ENCODE results near the gene TSPOAP1. TPM values are rescaled to one million over a fixed set of nuclear protein-coding genes. Genes with fewer than 3 reads are reported as not detected.

The TSPOAP1 gene
- total RNA-seq, 1 donor from 2014 or later = 1.3 TPM

DNA sequence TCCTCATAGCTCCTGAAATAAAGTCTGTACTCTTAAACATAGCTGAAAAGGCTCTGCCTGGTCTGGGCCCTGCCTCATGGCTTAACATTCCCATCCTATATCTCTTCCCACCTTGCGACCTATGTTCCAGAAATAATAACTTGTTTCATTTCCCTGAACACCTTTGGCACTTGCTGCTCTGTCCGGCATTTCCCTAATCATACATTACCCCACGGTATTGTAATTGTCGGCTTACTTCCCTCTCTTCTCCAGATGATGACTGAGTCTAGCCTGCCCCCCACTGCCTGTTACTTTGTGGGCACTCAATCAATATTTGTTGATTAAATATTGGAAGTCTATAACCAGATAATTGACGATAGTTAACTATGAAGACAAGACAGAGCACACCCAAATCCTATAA lies 46.7 kb upstream of the TSPOAP1 start:
- Mint-ChIP-seq H3K9me3 (ENCODE audit: unreplicated experiment) (no peaks in the 10 kb centered on the region), H3K4me3 (ENCODE audit: unreplicated experiment) (no peak overlapping the region), H3K36me3 (ENCODE audit: low read depth, unreplicated experiment) (no peaks in the 10 kb centered on the region), H3K27ac (ENCODE audit: unreplicated experiment) (no peak overlapping the region), H3K27me3 (ENCODE audit: unreplicated experiment) (peaks cover 5% of the 10 kb centered on the region), H3K4me1 (ENCODE audit: unreplicated experiment) (peaks cover 45% of the 10 kb centered on the region)
- no peak for DNase-seq (ENCODE audit: low spot score)
- TF ChIP-seq, protein P1, sequence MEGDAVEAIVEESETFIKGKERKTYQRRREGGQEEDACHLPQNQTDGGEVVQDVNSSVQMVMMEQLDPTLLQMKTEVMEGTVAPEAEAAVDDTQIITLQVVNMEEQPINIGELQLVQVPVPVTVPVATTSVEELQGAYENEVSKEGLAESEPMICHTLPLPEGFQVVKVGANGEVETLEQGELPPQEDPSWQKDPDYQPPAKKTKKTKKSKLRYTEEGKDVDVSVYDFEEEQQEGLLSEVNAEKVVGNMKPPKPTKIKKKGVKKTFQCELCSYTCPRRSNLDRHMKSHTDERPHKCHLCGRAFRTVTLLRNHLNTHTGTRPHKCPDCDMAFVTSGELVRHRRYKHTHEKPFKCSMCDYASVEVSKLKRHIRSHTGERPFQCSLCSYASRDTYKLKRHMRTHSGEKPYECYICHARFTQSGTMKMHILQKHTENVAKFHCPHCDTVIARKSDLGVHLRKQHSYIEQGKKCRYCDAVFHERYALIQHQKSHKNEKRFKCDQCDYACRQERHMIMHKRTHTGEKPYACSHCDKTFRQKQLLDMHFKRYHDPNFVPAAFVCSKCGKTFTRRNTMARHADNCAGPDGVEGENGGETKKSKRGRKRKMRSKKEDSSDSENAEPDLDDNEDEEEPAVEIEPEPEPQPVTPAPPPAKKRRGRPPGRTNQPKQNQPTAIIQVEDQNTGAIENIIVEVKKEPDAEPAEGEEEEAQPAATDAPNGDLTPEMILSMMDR (IDR thresholded peaks at IDR 0.05; ENCODE audit: unreplicated experiment) = no peak

DNA sequence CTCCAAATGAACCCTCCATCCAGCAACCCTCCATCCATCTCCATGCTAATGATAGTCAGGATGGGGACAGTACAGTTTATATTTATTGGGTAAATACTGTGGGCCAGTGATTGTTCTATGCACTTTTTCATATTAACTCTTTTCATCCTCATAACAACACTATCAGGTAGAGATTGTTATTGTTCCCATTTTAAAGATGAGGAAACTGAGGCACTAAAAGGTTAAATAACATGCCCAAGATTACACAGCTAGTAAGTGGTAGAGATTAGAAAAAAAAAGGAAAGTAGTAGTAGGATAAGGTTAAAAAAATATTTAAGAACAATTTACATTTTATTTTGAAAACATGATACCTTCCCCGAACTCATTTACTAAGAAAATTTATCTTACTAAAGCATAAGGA lies 45.3 kb upstream of the TSPOAP1 start:
- Mint-ChIP-seq H3K4me1 (ENCODE audit: unreplicated experiment) (peaks cover 34% of the 10 kb centered on the region), H3K9me3 (ENCODE audit: unreplicated experiment) (no peaks in the 10 kb centered on the region), H3K36me3 (ENCODE audit: low read depth, unreplicated experiment) (no peaks in the 10 kb centered on the region), H3K27me3 (ENCODE audit: unreplicated experiment) (peaks cover 4% of the 10 kb centered on the region), H3K4me3 (ENCODE audit: unreplicated experiment) (no peak overlapping the region), H3K27ac (ENCODE audit: unreplicated experiment) (no peak overlapping the region)
- DNase-seq (ENCODE audit: low spot score) = no peak
- TF ChIP-seq, protein P1 (IDR thresholded peaks at IDR 0.05; ENCODE audit: unreplicated experiment) = no peak

DNA sequence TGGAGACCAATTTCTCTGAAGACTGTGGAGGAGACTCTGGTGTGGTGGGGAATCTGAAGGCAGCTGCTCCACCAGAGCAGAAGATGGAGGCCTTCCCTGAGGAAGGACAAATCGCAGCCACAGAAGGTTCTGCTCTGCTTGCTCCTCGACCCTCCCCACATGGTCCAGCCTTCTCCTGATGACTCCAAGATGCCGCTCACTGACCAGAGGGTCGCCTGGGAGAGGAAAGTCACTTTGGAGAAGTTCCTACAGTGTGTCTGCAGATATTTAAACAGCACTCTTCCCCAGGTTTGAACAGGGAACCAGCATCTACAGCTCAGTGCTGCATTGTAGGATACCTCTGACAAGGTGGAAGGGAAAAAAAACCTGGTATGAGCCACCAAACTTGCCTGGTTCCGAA lies 44.4 kb upstream of the TSPOAP1 start:
- TF ChIP-seq, protein P1 (IDR thresholded peaks at IDR 0.05; ENCODE audit: unreplicated experiment) = no peak
- no peaks in the 10 kb centered on the region for H3K9me3 Mint-ChIP-seq (ENCODE audit: unreplicated experiment)
- peaks cover 4% of the 10 kb centered on the region for H3K27me3 Mint-ChIP-seq (ENCODE audit: unreplicated experiment)
- DNase-seq (ENCODE audit: low spot score) = no peak
- H3K27ac Mint-ChIP-seq (ENCODE audit: unreplicated experiment) = no peak overlapping the region
- no peaks in the 10 kb centered on the region for H3K36me3 Mint-ChIP-seq (ENCODE audit: low read depth, unreplicated experiment)
- H3K4me3 Mint-ChIP-seq (ENCODE audit: unreplicated experiment) = no peak overlapping the region
- H3K4me1 Mint-ChIP-seq (ENCODE audit: unreplicated experiment) = peaks cover 30% of the 10 kb centered on the region

DNA sequence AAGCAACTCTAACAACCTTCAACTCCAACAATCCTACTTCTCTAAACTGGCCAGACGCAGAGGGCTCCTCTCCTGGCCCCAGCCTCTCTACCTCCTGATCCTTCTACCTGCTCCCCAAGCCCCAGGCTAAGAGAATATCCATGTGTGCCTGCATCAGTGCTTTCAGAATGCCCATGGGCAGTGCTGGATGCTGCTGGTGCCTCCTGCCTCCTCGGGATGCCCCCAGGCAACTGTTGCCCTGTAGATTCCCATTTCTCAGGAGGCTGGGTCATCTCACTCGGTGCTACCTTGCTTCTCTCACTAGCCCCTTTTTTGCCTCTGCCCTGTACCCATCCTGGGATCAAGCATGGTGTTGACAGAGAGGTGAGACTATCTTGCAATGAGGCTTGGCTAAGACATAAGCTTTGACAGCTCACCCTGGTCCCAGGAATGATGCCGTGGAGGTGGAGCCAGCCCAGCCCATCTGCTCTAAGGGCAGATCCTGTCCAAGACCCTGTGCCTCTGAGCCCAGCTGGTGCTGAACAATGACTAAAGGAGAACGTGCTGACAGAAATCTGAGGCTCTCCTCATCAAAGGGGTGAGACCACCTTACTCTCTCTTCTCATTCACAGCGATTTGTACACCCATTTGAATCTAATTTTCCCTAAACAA lies 42.8 kb upstream of the TSPOAP1 start:
- H3K27ac Mint-ChIP-seq (ENCODE audit: unreplicated experiment) = no peak overlapping the region
- H3K4me3 Mint-ChIP-seq (ENCODE audit: unreplicated experiment) = no peak overlapping the region
- peaks cover 1% of the 10 kb centered on the region for H3K27me3 Mint-ChIP-seq (ENCODE audit: unreplicated experiment)
- H3K36me3 Mint-ChIP-seq (ENCODE audit: low read depth, unreplicated experiment) = no peaks in the 10 kb centered on the region
- H3K4me1 Mint-ChIP-seq (ENCODE audit: unreplicated experiment) = peaks cover 17% of the 10 kb centered on the region
- TF ChIP-seq, protein P1 (IDR thresholded peaks at IDR 0.05; ENCODE audit: unreplicated experiment) = no peak
- no peaks in the 10 kb centered on the region for H3K9me3 Mint-ChIP-seq (ENCODE audit: unreplicated experiment)
- no peak for DNase-seq (ENCODE audit: low spot score)

DNA sequence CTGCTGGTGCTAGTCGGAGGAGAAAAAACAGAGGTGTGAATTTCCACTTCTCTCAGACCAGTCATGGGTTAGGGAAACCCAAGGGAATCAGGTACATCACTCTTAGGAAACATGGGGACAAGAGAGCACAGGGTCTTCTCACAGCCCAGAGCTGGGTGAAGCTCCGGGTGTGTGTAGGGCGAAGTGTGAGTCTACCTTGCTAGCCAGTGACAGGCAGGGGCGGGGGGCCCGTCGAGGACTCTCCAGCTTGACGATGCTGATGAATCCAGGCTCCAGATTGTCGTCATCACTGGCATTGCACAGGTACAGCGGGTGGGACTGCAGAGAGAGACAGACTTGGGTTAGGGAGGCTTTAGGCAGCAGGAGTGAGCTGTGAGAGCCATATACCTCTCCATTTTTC lies 42.1 kb upstream of the TSPOAP1 start:
- no peak overlapping the region for H3K27ac Mint-ChIP-seq (ENCODE audit: unreplicated experiment)
- no peaks in the 10 kb centered on the region for H3K36me3 Mint-ChIP-seq (ENCODE audit: low read depth, unreplicated experiment)
- DNase-seq (ENCODE audit: low spot score) = no peak
- H3K4me3 Mint-ChIP-seq (ENCODE audit: unreplicated experiment) = no peak overlapping the region
- H3K4me1 Mint-ChIP-seq (ENCODE audit: unreplicated experiment) = peaks cover 11% of the 10 kb centered on the region
- TF ChIP-seq, protein P1 (IDR thresholded peaks at IDR 0.05; ENCODE audit: unreplicated experiment) = no peak
- no peaks in the 10 kb centered on the region for H3K9me3 Mint-ChIP-seq (ENCODE audit: unreplicated experiment)
- peaks cover 1% of the 10 kb centered on the region for H3K27me3 Mint-ChIP-seq (ENCODE audit: unreplicated experiment)
